Measurements from ENCODE around the gene ORAI3.
A peak's percentile ranks its signal among the peaks of the same experiment; 100 is the strongest.

GRCh38 chr16:30949650-30950515 lies 1.0 kb downstream of the ORAI3 start:
- TF ChIP-seq CTCF (IDR thresholded peaks at IDR 0.05), result peak in 1 of 12 donors; percentile 16
- TF ChIP-seq POLR2A (IDR thresholded peaks at IDR 0.05), result peak in 1 of 2 donors; percentile 66
